Measurements from ENCODE around the gene JMJD4. TPM values are rescaled to one million over a fixed set of nuclear protein-coding genes. Genes with fewer than 3 reads are reported as not detected.

JMJD4 gene
- total and polyA plus RNA-seq, 2 of the 8 experiments (the other 6 are each of a cell fraction or from before 2014, with no cell fraction given): 13.2 to 23.3 TPM

- no peaks in the 10 kb centered on the region for H3K9me3 ChIP-seq (ENCODE audit: insufficient read depth in 2 of 2, low read depth in 1 of 2, low read length in 1 of 2)
- peaks cover 0 to 5% (median under 1%) of the 10 kb centered on the region in 4 experiments; a peak in 3 of 7 replicates for H3K4me1 ChIP-seq (replicated peaks in 1 of 4; ENCODE audit: control insufficient read depth in 3 of 4, insufficient read depth in 4 of 4, low read length in 3 of 4)
- H3K56ac ChIP-seq (replicated peaks; ENCODE audit: insufficient read length, low read depth, low read length): no peak overlapping the region
- H3K23me2 ChIP-seq (ENCODE audit: low read depth, low read length): no peaks in the 10 kb centered on the region
- H3K27me3 ChIP-seq (replicated peaks in 1 of 4; ENCODE audit: control insufficient read depth in 3 of 4, extremely low read depth in 1 of 4, insufficient read depth in 3 of 4, low read length in 3 of 4): no peaks in the 10 kb centered on the region
- H3K4me3 ChIP-seq (ENCODE audit: extremely low read depth in 1 of 4, insufficient read depth in 2 of 4, low read depth in 3 of 4, low read length in 4 of 4): no peak overlapping the region
- H4K20me1 ChIP-seq (replicated peaks in 1 of 2; ENCODE audit: control insufficient read depth in 1 of 2, insufficient read depth in 2 of 2, low read length in 2 of 2): peaks cover 10 to 30% of the 10 kb centered on the region in 2 experiments
- no peak overlapping the region for H2BK20ac ChIP-seq (ENCODE audit: low read length)
- H3K23ac ChIP-seq (ENCODE audit: insufficient read length): no peak overlapping the region
- peaks cover 0 to 11% of the 10 kb centered on the region in 2 experiments; a peak in 1 of 4 replicates for H3K79me2 ChIP-seq (ENCODE audit: control insufficient read depth in 1 of 2, insufficient read depth in 2 of 2, low read length in 2 of 2)
- H2BK12ac ChIP-seq (ENCODE audit: low read depth, low read length): no peak overlapping the region
- no peak overlapping the region for H3K14ac ChIP-seq (ENCODE audit: insufficient read length)
- no peak overlapping the region for H3K4ac ChIP-seq (replicated peaks; ENCODE audit: insufficient read length, low read depth, low read length)
- CTCF ChIA-PET (ENCODE audit: partially characterized antibody): interaction anchor here (0.7 to 7.7 kb wide), 9 partner anchors 13 to 279 kb away, joined by 3 to 51 read pairs (median 5); partner anchors contain the start of gene WNT9A
- H3K79me1 ChIP-seq (ENCODE audit: low read depth, low read length): peaks cover 3% of the 10 kb centered on the region
- no peak overlapping the region for H2AK5ac ChIP-seq (ENCODE audit: low read depth, low read length)
- H2BK5ac ChIP-seq (ENCODE audit: low read depth, low read length): no peak overlapping the region
- WGBS, 2 experiments (ENCODE audit: extremely low coverage in 1 of 2, insufficient coverage in 1 of 2, insufficient read length in 1 of 2, insufficient replicate concordance in 2 of 2, low coverage in 1 of 2, low lambda C conversion rate in 2 of 2, missing lambda C conversion rate in 1 of 2): 91% methylated on average over 9 of the region's 9 CpGs; no CpG with 5 or more reads in 1 of the 2 experiments
- no peak overlapping the region for H3K18ac ChIP-seq (ENCODE audit: extremely low read depth, low read length)
- FAIRE-seq (no peak), DNase-seq (ENCODE audit: low read depth in 1 of 2, low spot score in 2 of 2) (no peak)
- H3K36me3 ChIP-seq (ENCODE audit: control insufficient read depth in 2 of 4, insufficient read depth in 4 of 4, low read length in 3 of 4): peaks cover 8 to 19% (median 13%) of the 10 kb centered on the region in 4 experiments; a peak in 6 of 8 replicates
- H3K4me2 ChIP-seq (ENCODE audit: insufficient read depth in 1 of 2, low read depth in 2 of 2, low read length in 2 of 2): no peak overlapping the region
- no peak overlapping the region for H2AFZ ChIP-seq (ENCODE audit: low read length)
- H4K5ac ChIP-seq (ENCODE audit: insufficient read length, low read depth, low read length): no peak overlapping the region
- H4K8ac ChIP-seq (ENCODE audit: extremely low read depth, insufficient read depth, low read length): no peak overlapping the region
- no peak overlapping the region for H2BK120ac ChIP-seq (replicated peaks; ENCODE audit: low read depth, low read length)
- H3K27ac ChIP-seq (ENCODE audit: low read depth, low read length): no peak overlapping the region
- no peak overlapping the region for H2BK15ac ChIP-seq (ENCODE audit: low read length)
- H3K9ac ChIP-seq (replicated peaks in 1 of 4; ENCODE audit: extremely low read depth in 1 of 4, low read depth in 3 of 4, low read length in 3 of 4): no peak overlapping the region
- no peak overlapping the region for H4K91ac ChIP-seq (replicated peaks; ENCODE audit: insufficient read length, low read length)
- POLR2A ChIA-PET (ENCODE audit: partially characterized antibody): no interaction called here
These were observed 25.3 kb upstream of the JMJD4 start for GRCh38 chr1:227760377-227760776.

All from H1 (cell line).